DLD1 (cell line): ENCODE results near the gene CD19.
"Not testable (repeated sequence)": the region's sequence is repeated elsewhere in the genome, so short reads cannot be mapped to it uniquely, and the experiment has no call there.

Source experiments
- in situ Hi-C: cut with HindIII; loops from 2 replicates; pipeline ENCODE4 v1.10.0; 2017; ENCODE audit warnings: low sequenced_read_pairs

CD19 gene

GRCh38 chr16:28935924-28936783, 4.4 kb downstream of the CD19 start:
- in situ Hi-C loops = no loop called here

DNA sequence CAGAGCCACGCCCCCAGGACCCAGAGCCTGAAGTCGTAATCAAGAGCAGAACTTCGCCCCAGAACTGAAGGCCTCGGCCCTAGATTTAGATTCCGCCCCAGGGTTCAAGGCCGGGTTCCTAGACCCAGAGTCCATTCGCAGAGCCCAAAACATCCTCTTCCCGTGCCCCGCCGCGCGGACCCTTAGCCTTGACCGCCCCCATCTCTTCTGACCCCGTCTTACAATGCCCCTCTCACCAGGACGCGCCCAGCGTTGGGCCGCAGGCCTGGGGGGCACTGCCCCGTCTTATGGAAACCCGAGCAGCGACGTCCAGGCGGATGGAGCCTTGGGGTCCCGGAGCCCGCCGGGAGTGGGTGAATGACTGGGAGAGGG, 5.0 kb downstream of the CD19 start:
- in situ Hi-C loops = no loop called here

GRCh38 chr16:28937222-28937876, 5.6 kb downstream of the CD19 start:
- in situ Hi-C loops = no loop called here

- in situ Hi-C loops = no loop called here
These were observed 7.0 kb downstream of the CD19 start for GRCh38 chr16:28938721-28939120.

GRCh38 chr16:28939825-28940224, 8.1 kb downstream of the CD19 start:
- in situ Hi-C loops = not testable (repeated sequence)

DNA sequence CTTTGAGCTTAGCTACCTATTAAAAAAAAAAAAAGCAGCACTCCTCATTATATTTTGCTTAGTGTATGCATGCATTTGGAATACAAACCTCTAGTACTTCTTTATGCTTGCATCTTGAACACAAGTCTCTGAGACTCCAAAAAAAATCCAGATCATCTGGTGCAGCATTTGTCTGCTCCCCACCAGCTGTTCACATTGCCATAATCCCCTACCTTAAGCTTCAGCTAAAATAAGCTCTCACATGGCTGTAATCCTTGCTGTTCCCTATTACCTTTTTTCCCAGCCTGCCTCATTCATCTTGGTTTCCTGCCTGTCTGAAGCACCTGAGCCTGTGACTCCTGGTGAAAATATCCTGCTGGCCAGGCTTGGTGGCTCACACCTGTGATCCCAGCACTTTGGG, 11.5 kb downstream of the CD19 start:
- in situ Hi-C loops = no loop called here

DNA sequence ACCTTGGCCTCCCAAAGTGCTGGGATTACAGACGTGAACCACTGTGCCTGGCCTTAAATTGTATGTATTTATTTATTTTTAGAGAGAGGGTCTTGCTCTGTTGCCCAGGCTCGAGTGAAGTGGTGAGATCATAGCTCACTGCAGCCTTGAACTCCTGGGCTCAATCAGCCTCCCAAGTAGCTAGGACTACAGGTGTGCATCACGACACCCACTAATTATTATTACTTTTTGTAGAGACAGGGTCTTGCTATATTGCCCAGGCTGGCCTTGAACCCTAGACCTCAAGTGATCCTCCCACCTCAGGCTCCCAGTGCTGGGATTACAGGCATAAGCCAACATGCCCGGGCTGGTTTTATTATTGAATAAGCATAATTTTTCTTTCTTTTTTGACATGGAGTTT, 14.9 kb downstream of the CD19 start:
- in situ Hi-C loops = no loop called here

- in situ Hi-C loops = no loop called here
These were observed 19.1 kb downstream of the CD19 start, which contains the start of gene NFATC2IP for GRCh38 chr16:28950648-28951409. NFATC2IP (plus strand) TSS chr16:28950937; CDS start chr16:28951012, 75 bp downstream.

- in situ Hi-C loops = no loop called here
These were observed 19.7 kb downstream of the CD19 start for GRCh38 chr16:28951410-28951943.

DNA sequence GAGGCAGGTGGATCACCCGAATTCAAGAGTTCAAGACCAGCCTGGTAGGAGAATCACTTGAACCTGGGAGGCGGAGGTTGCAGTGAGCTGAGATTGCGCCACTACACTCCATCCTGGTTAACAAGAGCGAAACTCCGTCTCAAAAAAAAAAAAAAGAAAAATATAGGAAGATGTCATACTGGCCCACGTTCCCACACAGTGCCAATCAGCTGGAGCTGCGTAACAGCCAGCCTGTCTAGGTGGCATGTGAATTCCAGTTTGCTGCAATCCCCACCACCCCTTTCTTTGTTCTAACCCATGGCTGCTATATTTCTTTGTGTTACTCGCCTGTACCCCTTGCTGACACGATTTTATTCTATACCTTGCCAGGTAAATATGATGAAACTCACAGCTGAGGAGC, 26.4 kb downstream of the CD19 start:
- in situ Hi-C loops = no loop called here

GRCh38 chr16:28958836-28959235, 27.1 kb downstream of the CD19 start:
- in situ Hi-C loops = no loop called here

- in situ Hi-C loops = loop anchor here (10.0 kb wide), 1 partner anchor 89 kb away; the partner anchor contains the start of gene ATP2A1
These were observed 32.3 kb downstream of the CD19 start for GRCh38 chr16:28964072-28964471.

GRCh38 chr16:28964496-28964895, 32.7 kb downstream of the CD19 start:
- in situ Hi-C loops = loop anchor here (10.0 kb wide), 1 partner anchor 90 kb away; the partner anchor contains the start of gene ATP2A1

- in situ Hi-C loops = loop anchor here (10.0 kb wide), 1 partner anchor 92 kb away; the partner anchor contains the start of gene ATP2A1
These were observed 35.4 kb downstream of the CD19 start for GRCh38 chr16:28967156-28967555.

DNA sequence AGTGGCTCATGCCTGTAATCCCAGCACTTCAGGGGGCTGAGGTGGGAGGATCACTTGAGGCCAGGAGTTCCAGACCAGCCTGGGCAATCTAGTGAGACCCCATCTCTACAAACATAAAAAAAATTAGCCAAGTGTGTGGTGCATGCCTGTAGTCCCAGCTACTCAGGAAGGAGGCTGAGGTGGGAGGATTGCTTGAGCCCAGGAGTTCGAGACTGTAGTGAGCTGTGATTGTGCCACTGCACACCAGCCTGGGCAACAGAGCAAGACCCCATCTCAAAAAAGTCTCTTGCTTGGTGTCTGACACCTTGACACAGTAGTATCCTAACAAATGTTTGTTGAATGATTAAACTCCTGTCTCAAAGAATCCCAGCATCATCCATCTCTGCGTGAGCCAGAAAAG, 37.9 kb downstream of the CD19 start:
- in situ Hi-C loops = loop anchor here (10.0 kb wide), 1 partner anchor 95 kb away; the partner anchor contains the start of gene ATP2A1

DNA sequence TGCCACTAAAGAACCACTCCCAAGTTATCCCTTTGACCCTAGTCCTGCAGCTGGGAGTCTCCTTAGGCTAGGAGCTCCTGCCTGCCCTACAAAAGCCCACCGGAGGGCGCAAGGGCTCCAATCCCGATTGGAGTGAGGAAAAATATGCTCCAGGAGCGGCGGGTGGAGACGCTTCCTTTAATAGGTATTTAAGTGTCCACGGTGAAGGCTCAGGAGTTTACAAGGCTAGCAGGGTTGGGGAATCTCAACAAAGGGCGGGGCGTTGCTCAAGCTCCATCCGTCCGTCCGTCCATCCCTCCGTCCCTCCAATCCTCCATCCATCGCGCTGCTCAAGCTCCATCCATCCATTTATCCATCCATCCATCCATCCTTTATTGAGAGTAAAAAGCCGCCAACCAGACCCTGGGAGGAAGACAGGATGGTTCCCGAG, 42.3 kb downstream of the CD19 start:
- in situ Hi-C loops = no loop called here

DNA sequence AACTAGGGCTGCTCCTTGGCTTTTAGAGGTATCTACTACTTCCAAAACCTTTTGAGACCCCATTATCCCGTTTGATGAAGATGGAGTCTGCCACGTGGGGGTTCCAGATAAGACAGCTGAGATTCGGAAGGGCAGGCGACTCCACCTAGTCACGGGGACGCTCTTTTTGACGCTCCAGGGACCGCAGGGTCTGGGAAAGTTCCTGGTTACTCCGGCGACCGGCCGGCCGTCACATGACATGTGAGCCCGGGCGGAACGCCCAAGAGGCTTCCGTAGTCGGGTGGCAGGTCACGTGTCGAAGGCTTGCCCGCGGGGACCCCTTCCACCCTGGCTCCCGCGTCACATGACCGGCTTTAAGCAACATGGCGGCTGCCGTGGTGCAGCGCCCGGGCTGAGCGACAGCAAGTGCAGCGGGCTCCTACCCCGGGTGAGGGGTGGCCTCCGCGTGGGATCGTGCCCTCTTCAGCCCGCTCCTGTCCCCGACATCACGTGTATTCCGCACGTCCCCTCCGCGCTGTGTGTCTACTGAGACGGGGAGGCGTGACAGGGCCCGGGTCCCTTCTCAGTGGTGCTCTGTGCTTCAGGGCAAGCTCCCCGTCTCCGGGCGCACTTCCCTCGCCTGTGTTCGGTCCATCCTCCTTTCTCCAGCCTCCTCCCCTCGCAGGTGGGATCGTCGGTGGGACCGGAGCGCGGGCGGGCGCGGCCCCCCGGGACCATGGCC, 42.8 kb downstream of the CD19 start, which contains the start of gene SPNS1:
TSS of gene SPNS1 (plus strand) at position 342 of the 721 bp plus-strand sequence. CDS start at position 716, 374 bp downstream.
- in situ Hi-C loops = no loop called here

DNA sequence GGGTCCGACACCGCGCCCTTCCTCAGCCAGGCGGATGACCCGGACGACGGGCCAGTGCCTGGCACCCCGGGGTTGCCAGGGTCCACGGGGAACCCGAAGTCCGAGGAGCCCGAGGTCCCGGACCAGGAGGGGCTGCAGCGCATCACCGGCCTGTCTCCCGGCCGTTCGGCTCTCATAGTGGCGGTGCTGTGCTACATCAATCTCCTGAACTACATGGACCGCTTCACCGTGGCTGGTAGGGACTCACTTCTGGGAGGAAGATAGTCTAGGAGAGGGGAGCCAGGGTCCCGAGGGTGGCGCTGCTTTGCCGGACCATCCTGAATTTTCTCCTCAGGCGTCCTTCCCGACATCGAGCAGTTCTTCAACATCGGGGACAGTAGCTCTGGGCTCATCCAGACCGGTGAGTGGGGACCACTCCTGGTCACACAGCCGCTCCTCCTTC, 43.4 kb downstream of the CD19 start:
- in situ Hi-C loops = no loop called here

DNA sequence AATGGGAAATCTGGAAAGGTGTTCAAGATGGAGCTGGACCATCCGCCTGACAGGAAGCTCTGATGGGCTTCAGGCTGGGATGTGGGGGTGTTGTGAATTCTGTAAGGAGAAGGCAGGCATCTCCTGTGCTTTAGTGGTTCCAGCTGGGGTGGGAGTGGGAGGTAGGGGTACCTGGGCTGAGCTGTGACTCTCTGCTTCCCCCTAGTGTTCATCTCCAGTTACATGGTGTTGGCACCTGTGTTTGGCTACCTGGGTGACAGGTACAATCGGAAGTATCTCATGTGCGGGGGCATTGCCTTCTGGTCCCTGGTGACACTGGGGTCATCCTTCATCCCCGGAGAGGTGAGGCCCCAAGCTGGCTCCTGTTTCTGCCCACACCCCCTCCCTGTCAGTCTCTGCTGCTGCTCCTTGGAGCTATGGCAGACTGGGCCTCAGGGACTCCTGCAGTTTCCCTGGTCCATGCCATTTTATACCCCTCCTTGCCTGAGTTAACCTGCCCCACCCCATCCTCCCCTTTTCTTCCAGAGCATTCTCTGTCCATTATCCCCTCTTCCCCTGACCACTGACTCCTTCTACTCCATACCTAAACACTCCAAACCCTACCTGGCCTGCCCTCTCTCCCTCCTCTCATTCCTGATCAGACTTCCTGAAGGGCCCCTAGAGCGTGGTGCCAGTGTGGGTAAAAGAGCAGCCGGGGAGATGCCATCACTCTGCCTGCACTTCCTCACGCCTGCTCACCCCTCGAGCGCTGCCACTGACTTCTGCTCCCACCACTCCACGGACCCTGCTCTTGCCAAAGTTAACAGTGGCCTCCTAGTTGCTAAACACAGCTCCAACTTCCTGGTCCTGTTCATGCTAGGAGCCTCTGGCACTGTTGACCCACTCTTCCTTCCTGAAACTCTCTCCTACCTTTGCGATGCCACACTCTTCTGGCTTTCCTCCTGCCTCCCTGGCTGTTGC, 46.2 kb downstream of the CD19 start:
- in situ Hi-C loops = no loop called here
